AML-193 (cell line): ENCODE results near the gene TEDDM1.

ENCODE experiments used
- DNase-seq, 2 experiments: peaks; one replicate each; lab custom pipeline; 2025; lab: John Stamatoyannopoulos, UW

TEDDM1 gene

DNA sequence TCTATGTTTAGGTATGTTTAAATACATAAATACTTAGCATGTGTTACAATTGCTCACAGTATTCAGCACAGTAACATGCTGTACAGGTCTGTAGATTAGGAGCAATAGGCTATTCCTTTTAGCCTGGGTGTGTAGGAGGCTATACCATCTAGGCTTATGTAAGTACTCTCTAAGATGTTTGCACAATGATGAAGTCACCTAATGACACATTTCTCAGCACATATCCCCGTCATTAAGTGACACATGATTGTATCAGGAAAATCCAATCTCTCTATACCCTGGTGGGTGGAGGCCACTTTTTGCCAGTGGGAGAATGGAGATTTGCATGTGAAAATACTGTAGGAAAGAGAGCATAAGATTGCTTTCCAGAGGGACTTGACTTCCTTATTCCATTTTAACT lies 5.5 kb upstream of the TEDDM1 start:
- no peak for DNase-seq

DNA sequence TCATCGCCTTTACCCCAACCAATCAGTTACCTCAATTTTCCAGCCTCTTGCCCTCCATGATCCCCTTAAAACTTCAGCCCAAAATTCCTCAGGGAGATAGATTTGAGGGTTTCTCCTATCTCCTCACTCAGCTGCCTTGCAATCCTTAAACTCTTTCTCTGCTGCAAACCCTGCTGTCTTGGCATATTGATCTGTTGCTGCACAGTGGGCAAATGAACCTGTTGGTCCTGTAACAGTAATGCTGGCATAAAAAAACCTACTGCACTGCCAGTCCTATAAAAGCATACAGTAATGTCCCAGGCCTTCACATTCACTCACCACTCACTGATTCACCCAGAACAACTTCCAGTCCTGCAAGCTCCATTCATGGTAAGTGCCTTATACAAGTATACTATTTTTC lies 5.1 kb upstream of the TEDDM1 start:
- DNase-seq: no peak

DNA sequence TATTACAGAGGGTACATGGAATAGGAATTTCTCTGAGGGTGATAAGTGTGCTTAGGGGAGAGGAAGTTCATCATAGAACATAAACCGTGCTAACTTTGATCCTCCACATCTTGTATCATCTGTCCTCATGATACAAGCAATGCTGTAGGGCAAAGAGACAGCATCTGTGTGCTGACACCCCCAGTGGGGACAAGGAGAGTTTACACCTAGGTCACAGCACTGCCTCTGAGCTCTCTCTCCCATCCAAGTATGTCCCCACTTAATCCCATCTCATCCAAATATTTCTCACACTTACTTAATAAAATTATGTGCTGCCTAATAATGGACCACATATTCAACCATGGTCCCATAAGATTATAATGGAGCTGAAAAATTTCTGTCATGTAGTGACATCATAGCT lies 4.3 kb upstream of the TEDDM1 start:
- no peak for DNase-seq

DNA sequence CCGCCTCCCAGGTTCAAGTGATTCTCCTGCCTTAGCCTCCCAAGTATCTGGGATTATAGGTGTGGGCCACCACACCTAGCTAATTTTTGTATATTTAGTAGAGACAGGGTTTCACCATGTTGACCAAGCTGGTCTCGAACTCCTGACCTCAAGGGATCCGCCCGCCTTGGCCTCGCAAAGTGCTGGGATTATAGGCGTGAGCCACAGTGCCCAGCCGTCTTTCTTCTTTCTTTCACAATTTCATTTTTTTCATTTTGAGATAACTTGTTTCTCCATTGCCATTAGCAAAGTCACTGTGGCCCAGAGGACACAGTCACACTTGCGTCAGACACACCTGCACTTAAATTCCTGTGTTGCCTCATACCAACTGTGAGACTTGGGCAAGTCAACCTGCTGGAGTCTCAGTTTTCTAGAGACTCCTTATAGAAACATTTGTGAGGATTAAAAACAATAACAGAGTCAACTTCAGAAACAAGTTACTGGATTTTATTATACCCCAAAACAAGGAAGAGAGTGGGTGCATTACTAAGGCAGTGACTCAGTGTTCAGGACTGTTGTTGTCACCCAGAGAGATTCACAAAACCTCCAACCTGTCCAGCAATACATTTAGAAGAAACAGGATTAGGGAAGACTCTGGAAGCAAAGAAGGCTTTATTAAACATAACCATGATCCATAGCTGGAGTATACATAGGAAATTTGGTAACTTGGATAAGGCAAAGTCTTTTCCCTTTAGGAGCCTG lies 2.6 kb downstream of the TEDDM1 start:
- peak; percentile 66 to 72 for DNase-seq

DNA sequence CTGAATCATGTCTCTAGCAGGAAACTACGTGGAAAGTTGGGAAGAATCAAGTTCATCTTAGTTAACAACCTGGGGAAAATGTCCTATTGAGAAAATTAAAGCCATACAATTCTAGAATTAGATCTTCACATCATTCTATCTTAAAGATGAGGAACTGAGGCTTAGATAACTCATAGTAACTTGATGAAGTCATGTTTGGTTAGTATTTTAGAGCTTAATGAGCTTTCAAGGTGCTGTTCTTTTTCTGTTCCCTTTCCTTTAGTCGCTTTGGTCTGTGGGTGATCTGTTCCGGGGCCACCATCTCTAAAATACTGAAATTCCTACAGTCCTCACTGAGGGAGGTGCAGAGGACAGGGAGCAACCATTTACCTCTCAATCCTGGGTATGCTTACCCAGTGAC lies 4.6 kb downstream of the TEDDM1 start:
- no peak for DNase-seq

DNA sequence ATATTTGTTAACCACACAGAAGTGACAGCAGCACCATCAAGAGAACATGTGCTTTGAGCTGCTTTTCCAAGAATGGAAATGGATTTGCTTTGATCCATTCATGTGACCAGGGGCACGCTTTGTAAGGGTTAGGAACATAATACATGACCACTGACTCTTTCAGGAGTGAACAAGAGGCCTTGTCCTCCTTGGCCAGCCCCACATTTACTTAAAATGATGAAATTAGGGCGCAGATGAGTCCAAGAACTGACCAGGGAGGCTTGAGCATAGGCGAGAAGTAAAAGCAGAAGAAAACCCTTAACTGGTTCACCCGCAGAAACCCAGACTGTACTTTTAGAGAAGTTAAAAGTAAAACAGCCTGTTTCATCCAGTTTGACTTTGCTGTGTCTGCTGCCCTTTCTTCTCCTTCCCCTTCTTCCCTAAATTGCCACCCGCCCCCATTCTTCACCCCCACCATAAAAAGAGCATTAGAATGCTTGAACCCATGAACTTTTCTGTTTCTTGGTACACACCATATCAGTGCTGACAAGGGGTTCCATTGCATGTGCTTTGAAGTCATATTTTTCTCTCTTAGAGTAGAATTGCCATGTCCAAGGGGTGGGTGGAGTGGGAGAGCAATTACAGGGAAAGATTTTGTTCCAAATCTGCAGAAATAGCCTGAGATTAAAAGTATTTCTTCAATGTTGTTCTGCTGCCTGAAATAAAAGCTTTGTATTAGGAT lies 6.3 kb downstream of the TEDDM1 start:
- peak; percentile 92 to 94 for DNase-seq

DNA sequence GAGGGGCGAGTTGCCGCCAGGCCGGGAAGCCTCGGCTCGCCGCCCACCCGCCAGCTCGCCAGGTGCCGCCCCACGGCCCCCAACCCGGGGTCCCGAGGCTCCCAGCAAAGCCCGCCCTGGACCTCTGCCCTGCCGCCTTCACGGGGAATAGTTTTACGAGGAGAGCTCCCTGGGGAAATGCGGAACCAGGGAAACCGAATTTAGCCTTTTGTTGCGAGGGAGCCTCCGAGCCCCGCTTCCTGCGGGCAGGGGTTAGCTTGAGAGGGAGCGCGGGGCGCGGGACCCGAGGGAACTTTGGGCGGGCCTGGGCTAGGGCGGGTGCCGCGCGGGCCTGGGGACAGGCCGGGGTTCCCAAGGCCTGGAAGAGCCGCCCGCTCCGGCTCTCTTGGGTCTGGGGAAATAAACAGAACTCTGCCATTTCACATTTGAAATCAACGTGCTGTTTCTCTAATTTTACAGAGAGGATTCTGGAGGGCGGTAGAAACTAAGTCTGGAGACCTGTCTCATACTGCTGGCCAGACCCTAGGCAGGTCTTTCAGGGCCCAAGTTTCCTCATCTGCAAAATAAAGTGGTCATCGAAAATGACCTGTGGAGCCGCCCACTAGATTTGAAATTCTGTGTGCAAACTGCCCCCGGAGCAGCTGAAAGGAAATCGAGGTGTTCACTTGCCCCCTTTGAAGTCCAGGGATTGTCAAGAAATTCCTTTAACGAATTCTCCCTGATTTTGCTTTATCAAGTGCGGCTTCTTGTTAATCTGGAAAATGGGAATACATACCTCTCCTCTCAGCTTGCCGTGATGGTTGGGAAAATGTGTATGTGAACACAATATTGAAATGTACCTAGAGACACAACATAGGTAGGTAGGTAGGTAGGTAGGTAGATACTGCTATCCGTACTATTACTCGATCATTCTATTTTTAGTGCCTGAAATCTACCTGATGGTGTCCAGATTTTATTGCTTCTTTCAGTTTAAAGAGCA lies 8.1 kb downstream of the TEDDM1 start:
- peak; percentile 49 to 51 for DNase-seq

DNA sequence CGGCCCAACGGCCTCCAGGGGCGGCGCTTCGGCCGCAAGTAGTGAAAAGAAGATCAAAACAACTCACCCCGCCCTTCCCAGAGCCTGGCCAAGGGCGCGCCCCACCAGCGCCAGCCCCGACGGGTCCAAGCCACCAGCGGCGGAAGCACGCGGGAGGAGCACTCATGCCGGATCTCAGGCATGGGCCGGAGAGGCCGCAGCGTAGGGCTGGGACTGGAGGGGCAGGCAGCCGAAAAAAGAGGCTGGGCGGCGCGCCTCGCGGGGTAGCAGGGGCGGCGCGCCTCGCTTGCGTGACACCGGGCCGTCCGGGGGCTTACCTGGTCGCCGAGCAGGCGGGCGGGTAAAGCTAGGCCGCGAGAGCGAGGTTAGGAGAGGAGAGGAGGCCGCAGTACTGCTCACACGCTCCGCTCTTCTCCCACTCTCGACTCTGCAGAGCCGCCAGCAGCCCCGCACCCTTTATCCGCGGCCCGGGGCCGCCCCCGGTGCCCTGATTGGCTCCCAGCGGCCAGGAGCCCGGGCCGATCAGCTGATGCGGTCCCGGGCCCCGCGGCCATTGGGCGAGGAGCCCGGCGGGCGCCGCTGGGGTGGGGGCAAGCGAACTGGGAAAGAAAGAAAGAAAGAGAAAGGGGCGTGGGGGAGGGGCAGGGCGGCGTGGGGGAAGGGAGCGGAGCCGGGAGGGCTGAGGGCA lies 9.0 kb downstream of the TEDDM1 start, which contains the start of gene GLUL:
Gene GLUL, minus strand, starts transcription at position 429 of the 688 bp plus-strand sequence. CDS start 3,053 bp downstream, outside the sequence.
- peak; percentile 81 to 90 for DNase-seq

DNA sequence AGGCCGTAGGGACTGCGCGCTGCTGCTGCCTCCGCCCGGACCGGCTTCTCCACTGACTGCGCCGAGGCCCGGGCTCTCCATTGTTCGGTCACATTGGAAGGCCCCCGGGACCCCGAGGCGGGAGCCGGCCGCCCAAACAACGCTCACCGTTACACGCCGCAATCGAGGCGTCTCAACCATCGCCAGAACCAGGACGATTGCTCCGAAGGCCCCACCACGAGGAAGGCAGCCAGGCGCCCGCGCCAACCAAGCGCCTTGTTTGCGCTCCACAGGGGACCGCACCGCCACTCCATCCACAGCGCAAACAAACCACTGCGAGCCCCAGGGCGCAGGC lies 9.5 kb downstream of the TEDDM1 start:
- no peak for DNase-seq

DNA sequence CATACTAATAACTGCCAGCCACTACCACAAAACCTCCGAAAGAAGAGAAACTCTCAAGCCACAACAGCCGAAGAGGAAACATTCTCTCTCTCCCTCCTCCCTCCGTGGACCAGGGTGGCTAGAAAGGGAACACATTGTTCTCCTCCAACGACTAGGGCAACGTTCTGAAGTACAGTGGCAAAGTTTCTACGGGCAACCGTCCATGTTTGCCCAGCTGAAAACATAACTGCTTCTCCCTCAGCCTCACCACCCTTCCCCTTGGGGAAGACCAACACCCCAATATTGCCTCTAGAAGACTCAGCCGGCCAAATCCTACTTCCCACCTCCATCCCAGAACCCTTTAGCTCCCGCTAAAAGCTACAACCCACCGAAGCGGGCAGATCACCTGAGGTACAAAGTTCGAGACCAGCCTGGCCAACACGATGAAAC lies 10.8 kb downstream of the TEDDM1 start:
- peak; percentile 23 to 35 for DNase-seq

DNA sequence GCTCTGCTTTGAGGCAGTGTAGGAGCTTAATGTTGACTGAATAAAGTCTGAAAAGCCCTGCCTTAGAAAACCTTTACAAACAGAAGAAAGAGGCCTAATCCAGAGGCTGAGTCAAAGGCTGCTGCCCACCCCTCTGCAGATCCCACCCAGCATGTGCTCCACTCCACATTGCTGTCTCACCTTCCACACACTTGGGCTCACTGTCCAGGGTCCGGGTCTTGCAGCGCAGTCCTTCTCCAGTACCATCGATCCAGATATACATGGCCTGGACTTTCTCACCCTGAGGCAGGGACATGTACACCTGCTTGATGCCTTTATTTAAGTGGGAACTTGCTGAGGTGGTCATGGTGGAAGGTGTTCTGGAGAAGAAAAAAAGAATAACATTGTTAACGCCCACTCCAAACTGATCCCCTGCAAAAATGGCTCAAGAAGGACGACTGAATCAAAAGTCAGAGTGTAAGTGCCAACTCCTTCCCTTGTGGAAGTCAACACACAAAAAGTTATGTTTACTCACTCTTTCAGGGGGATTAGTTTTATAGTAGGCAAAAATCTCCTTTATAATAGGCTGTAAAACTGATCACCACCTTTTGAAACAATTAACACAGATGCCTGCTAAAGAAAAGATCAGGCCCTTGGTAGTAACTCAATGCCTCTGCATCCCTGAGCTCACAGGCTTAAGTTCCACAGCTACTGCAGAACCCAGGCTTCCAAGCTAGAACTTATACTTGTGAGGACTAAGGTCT lies 11.9 kb downstream of the TEDDM1 start:
- no peak for DNase-seq

DNA sequence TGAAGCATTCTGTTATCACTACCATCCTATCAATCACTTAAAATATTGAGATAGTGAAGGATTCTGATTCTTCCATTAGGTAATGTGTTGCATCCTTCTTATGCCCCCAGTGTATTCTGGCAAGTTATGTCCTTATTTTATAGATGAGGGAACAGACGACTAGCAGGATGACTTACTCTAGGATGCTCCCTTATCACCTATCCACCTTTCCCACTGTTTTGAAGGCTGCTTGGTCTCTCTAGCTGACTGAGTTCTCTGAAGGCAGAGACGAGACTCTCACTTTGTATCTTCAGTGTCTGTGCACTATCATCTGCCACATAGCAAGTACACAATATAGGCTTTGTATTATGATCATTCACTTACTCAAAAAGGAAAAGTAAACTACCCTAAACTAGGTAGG lies 12.9 kb downstream of the TEDDM1 start:
- DNase-seq: no peak

DNA sequence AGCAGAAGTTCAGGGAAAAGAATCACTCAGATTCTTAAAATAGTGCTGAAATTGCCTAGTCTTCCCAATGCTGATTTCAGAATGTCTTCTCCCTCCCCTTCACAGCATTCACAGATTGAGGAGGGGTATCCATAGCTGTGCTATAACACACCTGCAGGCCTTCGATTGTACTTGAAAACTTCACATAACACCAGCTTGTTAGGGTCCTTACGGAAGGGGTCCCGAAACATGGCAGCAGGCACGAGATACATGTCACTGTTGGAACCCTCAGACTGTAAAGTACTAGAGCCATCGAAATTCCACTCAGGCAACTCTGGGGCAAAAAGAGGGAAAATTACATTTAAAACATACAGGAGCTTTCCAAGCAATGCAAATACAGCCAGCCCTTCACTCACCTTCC lies 13.5 kb downstream of the TEDDM1 start:
- DNase-seq: no peak

DNA sequence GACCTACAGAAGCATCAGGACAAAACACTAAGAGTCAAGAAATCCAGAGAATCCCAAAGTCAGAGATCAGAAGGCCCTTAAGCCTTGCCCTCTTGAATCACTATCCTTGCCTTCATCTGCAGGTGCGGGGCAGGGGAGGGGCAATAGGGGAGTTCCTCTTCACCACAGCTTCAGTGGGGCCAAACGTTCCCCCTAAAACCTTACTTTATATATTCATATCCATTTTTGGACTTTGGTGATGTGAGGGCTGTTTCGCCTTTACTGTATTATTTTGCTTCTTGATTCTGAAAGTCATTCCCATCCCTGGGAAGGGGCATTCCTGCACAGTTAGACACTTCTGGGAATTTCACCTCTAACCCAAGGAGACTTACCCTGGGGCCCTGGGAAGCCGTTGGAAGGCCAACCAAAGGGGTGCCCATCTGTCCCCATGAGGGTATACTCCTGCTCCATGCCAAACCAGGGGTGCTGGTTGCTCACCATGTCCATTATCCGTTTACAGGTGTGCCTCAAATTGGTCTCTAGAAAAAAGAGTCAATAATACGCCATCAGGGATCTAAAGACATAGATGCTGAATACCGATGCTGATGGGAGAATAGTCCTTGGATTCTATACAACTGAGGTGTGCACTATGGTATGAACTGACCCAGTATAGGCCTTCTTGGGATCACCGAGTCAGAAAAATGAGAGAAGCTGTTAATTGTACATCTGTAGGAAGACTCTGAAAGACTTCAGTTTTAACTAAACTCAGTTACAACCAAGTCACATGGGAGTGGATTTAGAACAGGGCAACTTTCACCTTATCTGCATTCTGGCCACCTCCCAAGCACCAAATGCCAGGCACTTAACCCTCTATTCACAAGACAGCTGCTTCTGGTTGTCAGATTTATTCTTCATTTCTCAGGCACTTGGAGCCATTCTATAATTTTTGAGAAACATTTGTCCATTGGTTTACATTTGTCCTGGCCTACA lies 14.3 kb downstream of the TEDDM1 start:
- DNase-seq: no peak

DNA sequence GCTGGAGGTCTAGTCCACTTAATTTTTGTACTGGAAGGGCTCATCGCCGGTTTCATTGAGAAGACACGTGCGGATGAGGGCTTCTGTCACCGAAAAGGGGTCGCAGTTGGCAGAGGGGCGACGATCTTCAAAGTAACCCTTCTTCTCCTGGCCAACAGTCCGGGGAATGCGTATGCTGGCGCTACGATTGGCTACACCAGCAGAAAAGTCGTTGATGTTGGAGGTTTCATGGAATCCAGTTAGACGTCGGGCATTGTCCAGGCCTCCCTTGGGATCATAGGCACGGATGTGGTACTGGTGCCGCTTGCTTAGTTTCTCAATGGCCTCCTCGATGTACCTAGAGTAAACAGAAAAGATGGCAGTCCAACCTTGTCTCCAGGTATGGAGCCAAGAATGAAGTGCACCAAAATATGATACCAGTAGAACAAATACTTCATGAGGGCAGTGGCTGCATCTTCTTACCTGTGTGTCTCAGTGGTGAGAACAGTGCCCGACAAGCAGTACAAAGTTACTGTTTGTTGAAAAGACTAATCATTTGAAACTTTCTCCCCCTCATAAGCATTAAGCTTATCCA lies 16.0 kb downstream of the TEDDM1 start:
- no peak for DNase-seq

DNA sequence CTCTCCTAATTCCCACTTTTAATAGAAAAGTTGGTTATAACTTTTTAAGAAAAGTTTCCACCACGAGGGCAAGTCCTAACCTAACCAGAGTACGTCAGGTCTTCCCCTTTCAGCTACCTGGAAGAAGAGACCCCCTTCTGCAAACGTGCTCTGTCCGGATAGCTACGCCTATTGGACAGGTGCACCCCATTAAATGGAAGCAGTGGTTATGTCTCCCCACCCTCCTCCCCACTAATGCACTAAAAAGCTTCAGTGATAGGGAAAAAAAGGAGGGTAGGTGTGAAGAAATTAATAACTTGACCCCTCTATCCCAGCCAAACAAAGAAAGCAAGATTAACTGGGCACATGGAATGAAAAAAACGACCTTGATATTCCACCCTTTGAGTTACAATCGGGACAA lies 16.5 kb downstream of the TEDDM1 start:
- no peak for DNase-seq

DNA sequence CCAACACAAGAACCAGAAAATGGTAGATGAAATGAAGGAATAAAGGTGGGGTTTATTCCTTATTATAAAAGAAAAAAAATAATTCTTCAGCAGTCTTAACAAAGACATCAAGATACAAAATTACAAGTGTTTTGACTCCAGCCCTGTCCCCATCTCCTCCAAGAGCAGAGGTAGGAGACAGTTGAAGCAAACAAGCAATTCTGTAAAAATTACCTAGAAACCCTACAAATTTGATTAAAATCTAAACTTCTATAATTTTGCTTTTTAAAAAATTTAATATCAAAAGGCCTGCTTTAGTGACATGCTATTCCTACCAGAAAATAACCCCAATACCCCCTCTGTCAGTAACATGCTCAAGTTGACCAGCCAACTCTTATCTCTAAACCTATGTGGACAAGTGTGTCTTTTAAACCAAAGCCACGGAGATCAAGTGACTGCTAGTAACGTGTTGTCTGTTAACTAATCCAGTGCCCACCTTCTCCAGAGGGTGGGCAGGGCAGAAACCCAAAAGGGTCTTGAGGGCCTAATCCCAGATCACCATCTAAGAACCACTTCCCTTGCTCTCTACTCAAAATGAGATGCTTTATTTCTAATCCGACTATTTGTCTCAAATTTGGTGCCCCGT lies 17.3 kb downstream of the TEDDM1 start:
- no peak for DNase-seq

DNA sequence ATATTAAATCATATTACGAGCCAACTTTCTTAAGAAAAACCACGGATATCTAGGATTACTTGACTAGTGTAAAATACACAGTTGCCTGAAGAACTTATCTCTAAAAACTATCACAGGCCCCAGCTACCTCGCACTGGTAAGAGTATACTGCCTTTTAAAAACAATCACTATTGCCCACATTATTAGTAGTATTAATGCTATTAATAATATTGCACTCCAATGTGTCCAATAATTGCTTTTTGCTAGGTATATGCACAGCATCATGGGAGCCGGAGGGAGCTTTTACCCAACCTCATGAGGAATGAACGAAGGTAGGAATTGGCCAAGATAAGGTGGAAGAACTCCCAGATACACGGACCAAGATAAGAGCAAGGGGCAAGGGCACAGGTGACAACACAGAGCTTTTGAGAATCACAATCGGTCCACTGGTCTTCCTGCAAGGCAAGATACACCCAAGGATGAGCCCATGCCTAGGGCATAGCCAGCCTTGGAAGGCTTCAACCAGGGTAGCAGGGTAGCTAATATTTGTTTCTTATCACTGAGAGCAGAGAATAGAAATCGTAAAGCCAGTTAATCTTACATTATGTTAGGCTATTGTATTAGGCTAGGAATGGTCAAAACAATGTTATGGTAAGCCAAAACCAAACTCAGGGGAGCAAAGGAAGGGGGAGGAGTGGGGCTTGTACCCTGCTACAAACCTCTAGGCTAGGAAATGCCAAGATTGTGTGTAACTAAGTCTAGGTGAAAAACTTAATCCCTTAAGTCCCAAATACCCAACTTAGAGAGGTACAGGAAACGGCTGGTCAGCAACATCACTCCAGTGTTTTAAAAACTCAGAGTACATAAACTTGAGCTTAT lies 18.3 kb downstream of the TEDDM1 start:
- DNase-seq: no peak
